Measurements from ENCODE around the gene CALB2. TPM values are rescaled to one million over a fixed set of nuclear protein-coding genes. Genes with fewer than 3 reads are reported as not detected.

Gene CALB2
- total RNA-seq, 2 experiments from 2014 or later = not detected

DNA sequence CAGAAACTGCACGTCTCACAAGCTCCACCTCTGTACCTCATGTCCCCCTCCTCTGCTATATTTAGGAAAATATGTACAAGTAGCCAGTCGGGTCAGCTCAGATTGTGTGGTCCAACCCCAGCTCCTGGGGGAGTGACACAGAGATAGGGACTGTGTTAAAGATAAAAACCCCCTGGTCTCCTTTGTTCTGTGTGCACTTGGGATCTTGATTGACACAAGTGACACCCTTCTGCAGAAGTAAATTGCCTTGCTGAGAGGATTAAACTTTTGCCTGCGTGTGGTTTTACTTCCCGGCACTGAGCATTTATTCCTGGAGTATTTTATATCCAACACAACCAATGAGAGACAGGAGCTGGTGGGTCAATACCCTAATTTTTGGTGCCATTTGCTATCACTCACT lies 45.8 kb downstream of the CALB2 start:
- peaks cover 6% of the 10 kb centered on the region for H3K27me3 Mint-ChIP-seq (ENCODE audit: low read depth)
- CTCF ChIA-PET = interaction anchor here (0.7 to 1.7 kb wide), 3 partner anchors 8 to 96 kb away, joined by 4 to 6 read pairs (median 5); no protein-coding TSS in a partner anchor
- intact Hi-C loops (cut with micrococcal nuclease) = no loop called here
- DNase-seq = no peak
- no peaks in the 10 kb centered on the region for H3K36me3 Mint-ChIP-seq (ENCODE audit: low read depth)
- H3K4me1 Mint-ChIP-seq (ENCODE audit: low read depth) = no peaks in the 10 kb centered on the region
- H3K4me3 Mint-ChIP-seq = no peak overlapping the region
- peaks cover 7% of the 10 kb centered on the region for H3K9me3 Mint-ChIP-seq
- H3K27ac Mint-ChIP-seq = no peak overlapping the region

DNA sequence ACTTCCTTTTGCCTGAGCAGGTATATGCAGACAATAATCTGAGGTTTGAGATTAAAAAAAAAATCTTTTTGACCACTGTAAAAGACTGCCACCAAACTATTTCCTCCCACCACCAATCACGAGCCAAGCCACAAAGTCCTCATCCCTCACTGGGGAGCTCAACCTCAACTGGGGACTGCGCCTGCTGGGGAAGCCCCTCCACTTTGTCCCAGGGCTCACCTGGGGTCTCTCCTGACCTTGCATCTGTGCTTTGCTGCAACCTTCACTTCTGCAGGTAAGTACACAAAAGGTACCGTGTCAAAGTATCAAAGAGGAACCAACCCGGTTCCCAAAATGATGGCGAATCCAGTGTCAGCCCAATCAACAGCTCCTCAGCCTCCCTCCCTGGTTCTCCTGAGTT lies 47.8 kb downstream of the CALB2 start:
- peaks cover 7% of the 10 kb centered on the region for H3K9me3 Mint-ChIP-seq
- CTCF ChIA-PET = no interaction called here
- H3K27ac Mint-ChIP-seq = no peak overlapping the region
- H3K36me3 Mint-ChIP-seq (ENCODE audit: low read depth) = no peaks in the 10 kb centered on the region
- H3K27me3 Mint-ChIP-seq (ENCODE audit: low read depth) = peaks cover 12% of the 10 kb centered on the region
- no peak overlapping the region for H3K4me3 Mint-ChIP-seq
- no peaks in the 10 kb centered on the region for H3K4me1 Mint-ChIP-seq (ENCODE audit: low read depth)
- DNase-seq = no peak
- intact Hi-C loops (cut with micrococcal nuclease) = no loop called here

DNA sequence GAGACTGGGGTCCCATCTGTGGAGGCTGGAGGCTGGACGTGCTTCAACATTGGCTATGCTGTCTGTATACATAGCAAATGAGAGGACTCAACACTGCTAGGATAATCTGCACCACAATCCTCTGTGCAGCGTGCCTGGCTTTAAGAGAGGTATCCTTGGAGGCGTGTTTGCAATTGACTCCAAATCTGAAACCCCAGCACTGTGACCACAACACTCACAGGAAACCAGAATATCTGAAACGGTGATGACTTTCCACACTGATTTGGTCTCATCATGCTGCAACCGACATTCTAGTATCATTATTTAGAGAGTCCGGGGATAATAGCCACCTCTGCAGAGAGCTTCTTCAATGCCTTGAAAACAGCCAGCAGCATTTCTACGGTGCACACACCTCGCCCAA lies 48.2 kb downstream of the CALB2 start:
- intact Hi-C loops (cut with micrococcal nuclease) = no loop called here
- Mint-ChIP-seq H3K9me3 (peaks cover 7% of the 10 kb centered on the region), H3K27me3 (ENCODE audit: low read depth) (peaks cover 16% of the 10 kb centered on the region), H3K27ac (no peak overlapping the region), H3K36me3 (ENCODE audit: low read depth) (no peaks in the 10 kb centered on the region), H3K4me1 (ENCODE audit: low read depth) (no peaks in the 10 kb centered on the region), H3K4me3 (no peak overlapping the region)
- no peak for DNase-seq
- CTCF ChIA-PET = interaction anchor here (1.5 kb wide), 1 partner anchor 93 kb away, joined by 5 read pairs; no protein-coding TSS in a partner anchor

DNA sequence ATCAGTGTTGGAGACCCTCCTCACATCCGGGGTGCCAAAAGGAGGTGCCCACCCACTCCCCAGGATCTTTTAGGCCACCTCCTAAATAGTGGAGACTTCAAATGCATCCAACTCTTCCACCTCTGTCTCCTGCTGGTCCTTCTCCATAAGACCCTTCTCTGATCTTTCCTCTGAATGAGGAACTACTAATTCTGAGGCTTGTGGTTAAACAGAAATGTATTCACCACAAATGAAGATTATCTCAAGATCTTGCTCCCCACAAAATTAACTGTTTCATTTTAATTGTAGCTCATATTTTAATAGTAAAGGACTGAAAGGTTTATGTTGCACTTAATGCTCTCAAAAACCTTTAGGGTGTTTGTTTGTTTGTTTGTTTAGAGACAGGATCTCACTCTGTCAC lies 49.2 kb downstream of the CALB2 start:
- CTCF ChIA-PET = interaction anchor here (1.5 to 2.0 kb wide), 2 partner anchors 92 to 201 kb away, joined by 5 read pairs; no protein-coding TSS in a partner anchor
- H3K27me3 Mint-ChIP-seq (ENCODE audit: low read depth) = peaks cover 24% of the 10 kb centered on the region
- H3K27ac Mint-ChIP-seq = no peak overlapping the region
- H3K9me3 Mint-ChIP-seq = peaks cover 7% of the 10 kb centered on the region
- no peak for DNase-seq
- H3K4me1 Mint-ChIP-seq (ENCODE audit: low read depth) = peaks cover 2% of the 10 kb centered on the region
- intact Hi-C loops (cut with micrococcal nuclease) = no loop called here
- H3K4me3 Mint-ChIP-seq = no peak overlapping the region
- no peaks in the 10 kb centered on the region for H3K36me3 Mint-ChIP-seq (ENCODE audit: low read depth)

DNA sequence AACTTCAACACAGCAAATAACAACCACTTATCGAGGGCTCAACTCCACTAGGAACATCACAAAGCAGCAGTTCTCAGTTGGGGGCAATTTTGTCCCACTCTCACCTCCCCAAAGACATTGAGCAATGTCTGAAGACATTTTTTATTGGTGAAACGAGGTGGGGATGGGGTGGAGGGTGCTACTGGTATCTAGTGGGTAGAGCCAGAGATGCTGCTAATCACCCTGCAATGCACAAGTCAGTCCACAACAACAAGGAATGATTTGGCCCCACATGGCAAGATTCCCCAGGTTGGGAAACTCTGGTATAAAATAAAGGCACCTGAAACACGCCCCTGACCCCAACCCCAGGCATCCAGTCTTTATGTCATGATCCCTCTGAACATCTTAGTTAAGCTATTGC lies 50.0 kb downstream of the CALB2 start:
- no peak overlapping the region for H3K27ac Mint-ChIP-seq
- no peak for DNase-seq
- CTCF ChIA-PET = interaction anchor here (0.8 to 2.0 kb wide), 2 partner anchors 23 to 200 kb away, joined by 4 to 5 read pairs; no protein-coding TSS in a partner anchor
- no peaks in the 10 kb centered on the region for H3K36me3 Mint-ChIP-seq (ENCODE audit: low read depth)
- peaks cover 4% of the 10 kb centered on the region for H3K4me1 Mint-ChIP-seq (ENCODE audit: low read depth)
- peaks cover 7% of the 10 kb centered on the region for H3K9me3 Mint-ChIP-seq
- intact Hi-C loops (cut with micrococcal nuclease) = no loop called here
- no peak overlapping the region for H3K4me3 Mint-ChIP-seq
- H3K27me3 Mint-ChIP-seq (ENCODE audit: low read depth) = peaks cover 26% of the 10 kb centered on the region

DNA sequence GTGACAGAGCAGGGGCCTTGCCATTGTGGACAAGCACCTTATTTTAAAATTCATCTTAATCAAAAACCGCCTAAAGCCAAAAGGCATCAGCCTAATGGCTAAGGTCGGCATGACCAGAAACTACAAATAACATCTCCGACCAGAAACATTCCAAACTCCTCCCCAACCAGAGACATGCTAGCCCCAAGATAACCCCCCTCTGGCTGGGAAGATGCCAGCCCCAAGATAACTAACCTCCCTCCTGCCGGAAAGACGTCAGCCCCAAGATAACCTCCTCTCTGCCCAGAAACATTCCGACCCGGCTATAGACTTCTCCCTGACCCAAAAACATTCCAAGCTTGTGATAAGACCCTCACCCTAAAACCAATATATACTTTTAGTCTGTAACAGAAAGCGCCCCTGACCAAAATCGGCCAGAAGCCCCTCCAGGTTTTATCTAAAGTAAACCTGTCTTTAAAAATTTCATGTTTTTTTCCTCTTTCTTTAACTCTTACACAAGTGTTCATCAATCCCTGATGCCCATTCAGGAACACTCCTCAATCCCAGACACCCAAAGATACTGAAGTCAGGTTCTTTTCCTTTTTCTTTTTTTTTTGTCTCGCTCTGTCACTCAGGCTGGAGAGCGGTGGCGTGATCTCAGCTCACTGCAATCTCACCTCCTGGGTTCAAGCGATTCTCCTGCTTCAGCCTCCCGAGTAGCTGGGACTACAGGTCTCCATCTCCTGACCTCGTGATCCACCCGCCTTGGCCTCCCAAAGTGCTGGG lies 50.7 kb downstream of the CALB2 start:
- Mint-ChIP-seq H3K4me3 (no peak overlapping the region), H3K36me3 (ENCODE audit: low read depth) (no peaks in the 10 kb centered on the region), H3K27ac (no peak overlapping the region), H3K4me1 (ENCODE audit: low read depth) (peaks cover 4% of the 10 kb centered on the region), H3K9me3 (peaks cover 5% of the 10 kb centered on the region), H3K27me3 (ENCODE audit: low read depth) (peaks cover 25% of the 10 kb centered on the region)
- CTCF ChIA-PET = interaction anchor here (0.8 to 6.2 kb wide), 4 partner anchors 23 to 202 kb away, joined by 4 to 91 read pairs (median 20); no protein-coding TSS in a partner anchor
- no peak for DNase-seq
- intact Hi-C loops (cut with micrococcal nuclease) = no loop called here

DNA sequence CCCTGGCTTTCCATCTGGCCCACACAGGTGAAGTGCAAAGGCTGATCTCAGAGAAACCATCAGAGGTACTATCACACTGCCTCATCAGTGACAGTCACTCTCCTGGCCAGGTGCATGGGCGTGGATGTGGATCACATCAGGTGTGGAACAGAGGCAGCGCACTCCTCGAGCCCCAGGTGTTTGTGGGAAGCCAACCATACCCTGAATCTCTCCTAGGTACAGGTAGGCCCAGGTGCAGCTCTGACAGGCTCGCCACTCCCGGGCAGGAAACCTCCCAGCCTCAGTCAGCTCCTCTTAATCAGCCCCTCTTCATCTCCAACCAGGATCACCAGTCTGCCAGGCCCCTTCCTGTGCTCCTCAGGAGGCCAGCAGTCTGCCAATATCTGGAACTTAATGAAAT lies 51.6 kb downstream of the CALB2 start:
- CTCF ChIA-PET = interaction anchor here (1.6 to 6.2 kb wide), 3 partner anchors 89 to 201 kb away, joined by 4 to 91 read pairs (median 35); no protein-coding TSS in a partner anchor
- peaks cover 4% of the 10 kb centered on the region for H3K4me1 Mint-ChIP-seq (ENCODE audit: low read depth)
- H3K9me3 Mint-ChIP-seq = no peaks in the 10 kb centered on the region
- no peak for DNase-seq
- H3K4me3 Mint-ChIP-seq = no peak overlapping the region
- intact Hi-C loops (cut with micrococcal nuclease) = loop anchor here (5.0 kb wide), 1 partner anchor 53 kb away; the partner anchor contains the start of gene CALB2
- H3K36me3 Mint-ChIP-seq (ENCODE audit: low read depth) = no peaks in the 10 kb centered on the region
- H3K27ac Mint-ChIP-seq = no peak overlapping the region
- H3K27me3 Mint-ChIP-seq (ENCODE audit: low read depth) = peaks cover 24% of the 10 kb centered on the region

DNA sequence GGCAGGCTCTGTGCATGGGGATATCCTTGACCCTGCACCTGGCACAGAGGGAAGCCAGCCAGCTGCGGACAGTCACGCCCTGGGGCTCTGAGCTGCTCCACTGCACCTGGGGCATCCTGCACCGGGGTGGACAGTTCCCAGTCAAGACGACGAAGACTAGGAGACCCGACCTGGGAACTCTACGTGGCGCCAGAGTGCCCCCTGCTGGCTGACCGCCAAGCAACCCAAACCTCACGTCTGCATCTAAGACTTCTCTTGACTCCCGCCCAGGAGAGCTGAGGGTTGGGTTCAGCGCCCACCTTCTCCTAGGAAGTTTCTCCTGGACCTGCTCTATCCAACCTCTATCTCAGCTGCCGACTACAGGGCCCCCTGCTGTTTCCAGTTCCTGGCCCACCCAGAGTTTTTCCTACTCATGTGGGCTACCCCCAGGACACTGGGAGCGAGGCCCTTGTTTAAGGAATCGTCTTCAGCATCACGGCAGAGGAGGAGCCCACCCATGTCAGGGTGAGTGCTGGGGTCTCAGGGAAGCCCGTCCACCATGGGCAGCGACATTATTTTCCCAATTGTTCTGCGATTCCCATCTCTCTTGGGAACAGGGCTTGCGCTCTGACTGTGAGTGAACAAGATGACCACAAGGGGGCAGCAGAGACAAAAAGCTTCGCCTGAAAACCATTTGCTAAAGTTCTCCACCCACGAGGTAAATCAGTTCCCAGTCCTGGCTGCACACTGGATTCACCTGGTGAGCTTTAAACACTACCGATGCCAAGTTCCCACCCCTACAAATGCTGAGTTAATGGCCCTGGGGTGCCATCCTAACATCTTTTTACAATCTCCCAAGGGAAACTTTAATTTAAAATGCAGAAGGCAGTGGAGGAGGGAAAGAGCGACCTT lies 54.0 kb downstream of the CALB2 start:
- intact Hi-C loops (cut with micrococcal nuclease) = loop anchor here (1.0 to 5.0 kb wide), 4 partner anchors 55 to 198 kb away; partner anchors contain the start of gene CALB2
- H3K27me3 Mint-ChIP-seq (ENCODE audit: low read depth) = peaks cover 36% of the 10 kb centered on the region

DNA sequence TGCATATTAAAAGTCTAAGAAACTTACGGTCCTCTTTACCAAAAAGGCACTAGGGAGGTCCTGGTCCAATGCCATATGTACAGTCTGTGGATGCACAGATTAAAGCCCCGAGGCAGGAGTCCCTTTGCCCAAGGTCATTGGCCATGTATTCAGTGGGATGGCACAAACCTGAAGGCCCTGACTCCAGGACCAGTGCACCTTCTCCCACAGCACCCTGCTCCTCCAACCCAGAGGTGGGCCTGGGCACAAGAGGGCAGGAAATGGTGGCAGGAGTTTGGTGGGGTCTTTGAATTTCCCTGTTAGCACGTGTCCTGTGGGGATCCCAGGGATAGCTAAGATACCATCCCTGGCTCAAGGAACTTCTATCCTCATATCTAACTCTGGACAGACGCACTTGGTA lies 54.8 kb downstream of the CALB2 start:
- no peak for DNase-seq
- Mint-ChIP-seq H3K9me3 (no peaks in the 10 kb centered on the region), H3K4me3 (no peak overlapping the region), H3K4me1 (ENCODE audit: low read depth) (peaks cover 4% of the 10 kb centered on the region), H3K36me3 (ENCODE audit: low read depth) (no peaks in the 10 kb centered on the region), H3K27ac (no peak overlapping the region), H3K27me3 (ENCODE audit: low read depth) (peaks cover 36% of the 10 kb centered on the region)
- CTCF ChIA-PET = interaction anchor here (0.5 to 6.2 kb wide), 30 partner anchors 9 to 570 kb away, joined by 3 to 91 read pairs (median 5); no protein-coding TSS in a partner anchor
- intact Hi-C loops (cut with micrococcal nuclease) = loop anchor here (1.0 to 5.0 kb wide), 4 partner anchors 56 to 197 kb away; partner anchors contain the start of gene CALB2

More for the DNA sequence above, 54.0 kb downstream of the CALB2 start:
- Mint-ChIP-seq H3K36me3 (ENCODE audit: low read depth) (no peaks in the 10 kb centered on the region), H3K4me1 (ENCODE audit: low read depth) (peaks cover 4% of the 10 kb centered on the region), H3K9me3 (no peaks in the 10 kb centered on the region), H3K27ac (no peak overlapping the region), H3K4me3 (no peak overlapping the region)
- DNase-seq = peak; percentile 78
- CTCF ChIA-PET = interaction anchor here (0.5 to 6.2 kb wide), 39 partner anchors 9 to 541 kb away, joined by 3 to 91 read pairs (median 4); partner anchors contain the start of gene CALB2

DNA sequence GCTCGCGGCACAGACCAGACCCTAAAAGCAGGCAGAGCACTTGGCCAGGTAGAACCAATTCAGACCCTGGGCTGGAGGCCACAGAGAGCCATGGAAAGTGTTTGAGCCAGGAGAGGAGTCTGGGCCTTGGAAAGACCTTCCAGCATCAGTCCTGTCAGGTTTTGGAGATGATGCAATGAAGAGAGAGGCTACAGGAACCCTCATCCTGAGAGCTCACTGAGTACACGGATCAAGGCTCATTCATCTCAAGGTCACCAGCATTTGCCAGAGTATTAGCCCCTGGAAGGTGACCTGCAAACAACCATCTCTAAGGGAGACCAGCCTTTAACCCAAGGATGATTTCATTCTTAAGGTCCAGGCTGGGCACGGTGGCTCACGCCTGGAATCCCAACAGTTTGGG lies 55.5 kb downstream of the CALB2 start:
- H3K4me1 Mint-ChIP-seq (ENCODE audit: low read depth) = peaks cover 4% of the 10 kb centered on the region
- no peak overlapping the region for H3K27ac Mint-ChIP-seq
- no peak overlapping the region for H3K4me3 Mint-ChIP-seq
- CTCF ChIA-PET = interaction anchor here (1.4 to 6.2 kb wide), 5 partner anchors 24 to 197 kb away, joined by 3 to 91 read pairs (median 9); no protein-coding TSS in a partner anchor
- no peak for DNase-seq
- intact Hi-C loops (cut with micrococcal nuclease) = loop anchor here (5.0 kb wide), 1 partner anchor 57 kb away; the partner anchor contains the start of gene CALB2
- peaks cover 36% of the 10 kb centered on the region for H3K27me3 Mint-ChIP-seq (ENCODE audit: low read depth)
- H3K36me3 Mint-ChIP-seq (ENCODE audit: low read depth) = no peaks in the 10 kb centered on the region
- H3K9me3 Mint-ChIP-seq = no peaks in the 10 kb centered on the region

DNA sequence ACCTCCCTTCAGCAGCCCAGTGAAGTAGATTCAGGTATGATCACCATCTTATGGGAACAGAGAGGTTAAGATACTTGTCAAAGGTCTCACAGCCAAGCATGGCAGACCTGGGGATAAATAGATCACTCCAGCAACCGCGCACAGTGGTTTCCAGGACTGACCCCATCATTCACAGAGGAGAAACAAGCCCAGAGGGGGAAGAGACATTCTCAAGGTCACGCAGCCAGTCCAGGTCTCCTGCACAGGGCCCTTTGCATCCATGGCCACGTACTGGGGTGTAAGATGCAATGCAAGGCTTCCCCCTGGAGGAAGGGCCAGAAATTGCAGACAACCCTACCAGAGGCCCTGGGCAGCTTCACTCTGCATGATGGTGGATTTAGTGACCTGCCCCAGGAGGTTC lies 63.4 kb downstream of the CALB2 start:
- peaks cover 3% of the 10 kb centered on the region for H3K4me1 Mint-ChIP-seq (ENCODE audit: low read depth)
- CTCF ChIA-PET = interaction anchor here (0.7 to 1.2 kb wide), 6 partner anchors 10 to 189 kb away, joined by 3 to 8 read pairs (median 4); no protein-coding TSS in a partner anchor
- intact Hi-C loops (cut with micrococcal nuclease) = no loop called here
- no peak overlapping the region for H3K27ac Mint-ChIP-seq
- H3K36me3 Mint-ChIP-seq (ENCODE audit: low read depth) = no peaks in the 10 kb centered on the region
- peak; percentile 46 for DNase-seq
- no peak overlapping the region for H3K4me3 Mint-ChIP-seq
- peaks cover 33% of the 10 kb centered on the region for H3K27me3 Mint-ChIP-seq (ENCODE audit: low read depth)
- no peaks in the 10 kb centered on the region for H3K9me3 Mint-ChIP-seq

DNA sequence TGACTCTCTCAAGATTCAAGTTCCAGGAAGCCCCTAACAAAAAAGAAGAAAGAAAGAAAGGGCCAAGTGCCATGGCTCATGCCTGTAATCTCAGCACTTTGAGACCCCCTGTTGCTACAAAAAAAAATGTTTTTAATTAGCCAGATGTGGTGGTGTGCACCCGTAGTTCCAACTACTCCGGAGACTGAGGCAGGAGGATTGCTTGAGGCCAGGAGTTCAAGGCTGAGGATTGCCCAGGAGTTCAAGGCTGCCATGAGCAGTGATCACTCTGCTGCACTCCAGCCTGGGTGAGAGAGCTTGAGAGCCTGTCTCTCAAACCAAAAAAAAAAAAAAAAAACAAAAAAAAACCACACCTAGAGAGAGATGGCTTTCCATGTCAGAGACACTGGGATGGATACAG lies 64.5 kb downstream of the CALB2 start:
- intact Hi-C loops (cut with micrococcal nuclease) = no loop called here
- Mint-ChIP-seq H3K4me1 (ENCODE audit: low read depth) (peaks cover 3% of the 10 kb centered on the region), H3K27ac (no peak overlapping the region), H3K4me3 (no peak overlapping the region), H3K9me3 (no peaks in the 10 kb centered on the region), H3K36me3 (ENCODE audit: low read depth) (no peaks in the 10 kb centered on the region), H3K27me3 (ENCODE audit: low read depth) (peaks cover 35% of the 10 kb centered on the region)
- CTCF ChIA-PET = interaction anchor here (0.7 to 1.1 kb wide), 5 partner anchors 27 to 184 kb away, joined by 3 to 8 read pairs (median 3); no protein-coding TSS in a partner anchor
- DNase-seq = no peak

Data from activated naive CD4-positive, alpha-beta T cell treated with anti-CD3 and anti-CD28 coated beads for 36 hours (primary cell).